ENCODE data around the gene SCGB1C1.

Gene SCGB1C1

DNA sequence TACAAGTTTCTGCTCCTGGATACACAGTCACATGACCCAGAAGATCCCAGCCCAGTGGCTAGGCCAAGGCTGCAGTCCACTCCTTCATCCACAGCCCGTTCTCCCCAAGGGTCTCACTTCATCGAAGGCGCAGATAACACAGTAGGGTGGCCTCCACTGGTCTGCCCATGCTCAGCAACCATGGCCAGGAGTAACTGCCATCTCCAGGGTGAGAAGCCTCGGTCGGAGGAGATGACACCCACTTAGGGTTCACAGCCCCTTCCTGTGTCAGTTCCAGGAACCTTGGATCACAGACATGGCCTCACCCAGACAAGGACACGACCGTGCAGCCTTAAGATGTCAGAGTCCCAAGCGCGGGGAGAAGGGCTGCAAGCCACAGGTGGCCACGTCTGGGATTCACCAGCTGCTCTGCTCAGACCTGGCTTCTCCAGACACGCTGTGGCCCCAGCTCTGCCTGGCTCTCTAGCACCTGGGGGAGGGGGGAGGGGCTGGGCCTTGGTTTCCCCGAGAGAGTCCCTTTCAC is 11.8 kb downstream of the SCGB1C1 start:
- in situ Hi-C loops (cut with MboI; ENCODE audit: low sequenced_read_pairs), result no loop called here

DNA sequence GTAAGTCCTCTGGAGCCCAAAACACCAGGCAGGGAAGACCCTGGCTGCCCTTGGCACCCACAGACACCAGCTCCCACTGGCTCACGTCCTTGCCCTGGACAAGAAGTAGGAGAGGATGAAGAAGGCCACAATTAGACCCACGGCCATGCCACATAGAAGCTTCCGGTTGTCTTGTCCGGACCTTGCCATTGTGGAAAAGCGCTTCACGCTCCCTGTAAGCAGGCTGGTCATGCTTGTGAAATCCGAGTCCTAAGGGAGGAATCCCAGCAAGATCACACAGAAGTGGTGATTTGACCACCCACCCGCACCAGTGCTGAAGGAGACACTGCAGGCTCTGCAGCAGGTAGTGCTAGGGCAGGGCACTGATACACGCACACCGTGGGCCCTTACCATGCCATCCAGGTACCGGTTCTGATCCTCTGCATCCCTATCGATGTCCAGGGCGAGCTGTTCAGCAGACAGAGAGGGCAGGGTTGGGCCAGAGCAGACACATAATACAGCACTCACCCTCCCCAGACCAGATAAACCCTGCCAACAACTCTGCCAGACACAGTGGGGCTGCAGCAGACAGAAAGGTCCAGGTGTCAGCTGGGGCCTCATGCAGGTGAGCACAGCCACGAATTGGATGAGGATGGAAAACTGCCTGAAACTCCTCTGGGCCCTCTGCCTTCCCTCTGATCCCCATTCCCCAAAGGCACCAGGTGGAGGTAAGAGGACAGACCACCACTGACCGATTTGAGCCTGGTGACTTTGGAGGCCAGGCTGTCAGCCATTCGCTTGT is 12.5 kb downstream of the SCGB1C1 start:
- in situ Hi-C loops (cut with MboI; ENCODE audit: low sequenced_read_pairs), result no loop called here

DNA sequence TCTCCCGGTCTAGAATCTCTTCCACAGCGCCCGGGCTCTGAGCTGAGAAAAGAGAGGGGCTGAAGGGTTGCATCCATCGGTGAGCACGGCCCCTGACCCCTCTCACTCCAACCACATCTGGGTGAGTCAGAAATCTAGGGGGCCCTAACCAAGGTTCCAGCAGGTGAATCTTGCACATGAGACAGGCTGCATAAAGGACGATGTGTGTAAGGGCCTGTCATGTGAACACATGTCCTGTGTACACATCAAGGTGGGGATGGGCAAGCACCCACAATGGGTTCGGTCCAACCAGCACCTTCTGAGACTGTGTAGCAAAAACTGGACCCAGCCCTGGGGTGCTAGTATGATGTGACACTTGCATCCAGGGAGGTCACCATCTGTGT is 13.1 kb downstream of the SCGB1C1 start:
- in situ Hi-C loops (cut with MboI; ENCODE audit: low sequenced_read_pairs), result no loop called here

DNA sequence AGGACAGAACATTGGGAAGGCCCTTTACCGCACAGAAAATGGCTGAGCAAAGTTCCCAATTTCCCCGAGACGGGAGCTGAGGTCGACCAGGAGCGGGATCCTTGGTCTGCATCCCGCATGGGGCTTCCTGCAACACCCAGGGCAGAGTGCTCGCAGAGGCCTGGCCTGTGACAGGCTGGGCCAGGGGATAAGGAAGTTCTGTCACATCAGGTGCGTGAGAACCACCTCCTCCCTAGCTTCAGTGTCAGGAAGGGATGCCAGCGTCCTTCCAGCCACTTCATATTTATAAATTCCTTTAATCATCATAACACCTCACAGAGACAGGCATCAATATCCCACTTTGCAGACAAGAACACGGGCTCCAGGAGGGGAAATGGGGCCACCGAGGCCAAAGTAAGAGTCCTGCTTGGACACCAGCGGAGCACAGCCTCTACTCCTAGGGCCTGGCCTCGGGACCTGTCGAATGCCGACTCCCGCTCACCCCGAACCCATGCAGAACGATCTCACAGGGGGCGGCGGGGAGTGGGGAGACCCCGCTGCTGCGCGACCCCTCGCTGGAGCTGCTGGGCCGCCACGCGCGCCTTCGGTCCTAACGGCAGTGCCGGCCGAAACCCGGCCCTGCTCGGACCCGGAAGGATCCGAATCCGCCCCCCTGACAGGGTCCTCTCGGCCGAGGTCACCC is 13.8 kb downstream of the SCGB1C1 start:
- in situ Hi-C loops (cut with MboI; ENCODE audit: low sequenced_read_pairs), result no loop called here

DNA sequence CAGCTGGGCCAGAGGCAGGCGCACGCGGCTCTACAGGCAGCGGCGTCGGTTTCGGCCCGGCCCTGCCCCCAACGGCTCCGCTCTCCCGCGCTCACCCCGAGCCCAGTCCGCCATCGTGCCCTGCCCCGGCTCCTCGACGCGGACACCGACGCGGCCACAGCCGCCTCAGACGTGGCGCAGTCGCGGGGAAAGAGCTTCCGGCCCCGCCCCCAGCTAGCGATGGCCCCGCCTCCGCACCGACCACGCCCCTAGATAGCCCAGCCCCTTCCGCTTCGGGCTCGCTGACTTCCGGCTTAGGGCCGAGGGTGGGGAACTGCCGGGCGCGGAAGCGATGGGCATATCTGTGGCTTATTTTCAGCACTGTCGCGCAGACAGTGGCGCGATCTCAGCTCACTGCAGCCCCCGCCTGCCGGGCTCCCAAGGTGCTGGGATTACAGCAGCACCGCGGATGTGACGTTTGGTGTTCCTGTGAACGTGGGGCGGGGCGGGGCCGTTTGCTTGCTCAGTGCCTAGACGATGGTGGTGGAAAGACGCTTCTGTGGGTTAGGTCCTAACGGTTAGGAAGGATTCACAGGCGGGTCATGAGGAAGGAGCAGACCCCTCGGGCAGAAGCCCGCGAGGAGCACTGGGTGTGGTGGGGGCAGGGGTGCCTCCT is 14.5 kb downstream of the SCGB1C1 start, which contains the start of the genes BET1L and RIC8A:
BET1L (minus strand) TSS at position 192 of the 655 bp plus-strand sequence; CDS start at position 114, 78 bp downstream.
RIC8A (plus strand) TSS at position 501 of the 655 bp plus-strand sequence. CDS start 1,147 bp downstream, outside the sequence.
- in situ Hi-C loops (cut with MboI; ENCODE audit: low sequenced_read_pairs), result no loop called here

DNA sequence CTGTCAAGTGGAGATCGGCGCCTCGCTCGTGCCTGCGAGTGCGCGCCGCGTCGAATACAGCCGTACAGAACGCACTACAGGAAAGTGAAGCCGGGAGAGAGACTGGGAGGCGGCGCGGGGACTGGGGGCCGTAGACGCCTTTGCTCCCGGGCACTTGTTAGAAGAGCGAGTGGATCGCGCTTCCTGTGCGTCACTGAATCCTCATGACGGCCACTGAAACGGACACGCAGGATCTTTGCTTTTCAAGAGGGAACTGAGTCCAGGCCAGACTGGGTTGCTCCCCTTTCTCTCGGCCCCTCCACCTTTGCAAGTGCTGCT is 14.9 kb downstream of the SCGB1C1 start:
- in situ Hi-C loops (cut with MboI; ENCODE audit: low sequenced_read_pairs), result no loop called here

DNA sequence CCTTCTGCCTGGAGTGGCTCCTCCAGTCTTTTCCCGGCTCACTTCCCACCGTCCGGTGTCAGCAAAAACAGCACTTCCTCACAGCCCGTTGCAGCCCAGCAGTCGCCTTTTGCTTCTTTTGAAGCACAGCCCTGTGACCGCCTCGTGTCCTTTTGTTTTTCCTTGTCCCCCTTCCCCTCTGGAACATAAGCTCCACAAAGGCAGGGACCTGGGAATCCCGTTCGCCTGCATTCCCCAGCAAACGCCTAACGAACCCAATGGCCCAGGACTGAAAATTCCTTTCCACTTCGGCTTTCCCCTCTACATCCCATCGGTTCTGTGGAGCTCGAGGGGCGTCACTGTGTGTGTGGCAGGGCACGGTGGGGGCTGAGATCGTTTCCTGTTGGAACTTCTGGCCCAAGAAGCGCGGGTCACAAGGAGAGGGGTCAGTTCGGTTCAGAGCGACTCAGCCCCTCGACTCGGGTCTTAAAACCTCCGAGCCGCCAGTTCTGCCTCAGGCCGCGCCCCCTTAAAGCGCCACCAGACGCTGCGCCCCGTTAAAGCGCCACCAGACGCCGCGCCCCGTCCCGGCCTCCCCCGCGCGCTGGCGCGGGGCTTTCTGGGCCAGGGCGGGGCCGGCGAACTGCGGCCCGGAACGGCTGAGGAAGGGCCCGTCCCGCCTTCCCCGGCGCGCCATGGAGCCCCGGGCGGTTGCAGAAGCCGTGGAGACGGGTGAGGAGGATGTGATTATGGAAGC is 15.5 kb downstream of the SCGB1C1 start:
- in situ Hi-C loops (cut with MboI; ENCODE audit: low sequenced_read_pairs), result no loop called here

DNA sequence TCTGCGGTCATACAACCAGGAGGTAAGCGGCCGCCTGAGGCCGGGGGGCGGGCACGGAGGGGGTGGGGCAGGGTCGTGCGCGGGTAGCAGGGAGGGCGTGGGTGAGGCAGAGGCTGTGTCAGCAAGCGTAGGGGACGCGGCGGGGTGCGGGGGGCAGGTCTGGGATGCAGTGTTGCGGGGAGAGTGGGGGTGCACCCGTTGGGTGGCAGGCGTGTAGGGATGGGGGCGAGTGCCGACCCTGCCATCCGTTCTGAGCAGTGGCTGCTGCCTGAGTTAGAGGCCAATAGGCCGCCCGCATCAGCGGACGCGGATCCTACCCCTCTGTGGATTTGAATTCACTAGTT is 16.0 kb downstream of the SCGB1C1 start:
- in situ Hi-C loops (cut with MboI; ENCODE audit: low sequenced_read_pairs), result no loop called here

DNA sequence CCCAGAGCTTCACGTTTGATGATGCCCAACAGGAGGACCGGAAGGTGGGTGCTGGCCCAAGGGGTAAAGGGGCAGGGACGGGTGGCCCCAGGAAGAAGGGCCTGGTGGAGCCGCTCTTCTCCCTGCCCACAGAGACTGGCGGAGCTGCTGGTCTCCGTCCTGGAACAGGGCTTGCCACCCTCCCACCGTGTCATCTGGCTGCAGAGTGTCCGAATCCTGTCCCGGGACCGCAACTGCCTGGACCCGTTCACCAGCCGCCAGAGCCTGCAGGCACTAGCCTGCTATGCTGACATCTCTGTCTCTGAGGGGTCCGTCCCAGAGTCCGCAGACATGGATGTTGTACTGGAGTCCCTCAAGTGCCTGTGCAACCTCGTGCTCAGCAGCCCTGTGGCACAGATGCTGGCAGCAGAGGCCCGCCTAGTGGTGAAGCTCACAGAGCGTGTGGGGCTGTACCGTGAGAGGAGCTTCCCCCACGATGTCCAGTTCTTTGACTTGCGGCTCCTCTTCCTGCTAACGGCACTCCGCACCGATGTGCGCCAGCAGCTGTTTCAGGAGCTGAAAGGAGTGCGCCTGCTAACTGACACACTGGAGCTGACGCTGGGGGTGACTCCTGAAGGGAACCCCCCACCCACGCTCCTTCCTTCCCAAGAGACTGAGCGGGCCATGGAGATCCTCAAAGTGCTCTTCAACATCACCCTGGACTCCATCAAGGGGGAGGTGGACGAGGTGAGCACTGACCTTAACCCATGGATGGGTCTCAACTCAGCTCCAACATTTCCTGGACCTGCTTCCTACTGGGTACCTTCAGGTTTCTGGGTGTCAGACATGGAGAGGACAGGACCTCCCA is 16.6 kb downstream of the SCGB1C1 start:
- in situ Hi-C loops (cut with MboI; ENCODE audit: low sequenced_read_pairs), result no loop called here

DNA sequence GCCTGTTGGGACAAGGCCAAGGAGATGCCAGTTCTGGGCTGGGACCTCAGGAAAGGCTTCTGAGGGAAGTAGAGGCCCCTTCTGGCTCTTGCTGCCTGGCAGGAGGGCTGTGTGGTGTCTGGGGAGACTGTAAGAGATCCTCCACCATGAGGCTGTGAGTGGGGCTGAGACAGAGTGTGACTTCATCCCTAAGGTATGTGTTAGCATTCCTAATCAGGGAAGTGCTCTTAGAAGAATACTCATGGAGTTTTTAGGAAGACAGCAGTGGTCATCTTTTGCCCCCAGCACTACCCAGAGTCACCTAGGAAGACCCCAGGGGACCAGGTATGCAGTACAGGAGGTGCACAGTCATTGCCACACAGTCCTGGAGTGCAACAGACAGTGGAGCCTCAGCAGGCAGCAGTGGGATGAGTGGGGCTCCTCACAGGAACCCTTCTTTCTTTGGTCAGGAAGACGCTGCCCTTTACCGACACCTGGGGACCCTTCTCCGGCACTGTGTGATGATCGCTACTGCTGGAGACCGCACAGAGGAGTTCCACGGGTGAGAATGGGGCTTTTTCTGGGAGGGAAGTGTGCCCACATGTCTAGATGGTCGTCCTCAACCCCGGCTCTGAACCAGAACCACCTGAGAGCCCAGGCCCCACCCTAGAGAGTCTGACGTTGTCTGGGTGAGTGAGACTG is 17.4 kb downstream of the SCGB1C1 start:
- in situ Hi-C loops (cut with MboI; ENCODE audit: low sequenced_read_pairs), result no loop called here

DNA sequence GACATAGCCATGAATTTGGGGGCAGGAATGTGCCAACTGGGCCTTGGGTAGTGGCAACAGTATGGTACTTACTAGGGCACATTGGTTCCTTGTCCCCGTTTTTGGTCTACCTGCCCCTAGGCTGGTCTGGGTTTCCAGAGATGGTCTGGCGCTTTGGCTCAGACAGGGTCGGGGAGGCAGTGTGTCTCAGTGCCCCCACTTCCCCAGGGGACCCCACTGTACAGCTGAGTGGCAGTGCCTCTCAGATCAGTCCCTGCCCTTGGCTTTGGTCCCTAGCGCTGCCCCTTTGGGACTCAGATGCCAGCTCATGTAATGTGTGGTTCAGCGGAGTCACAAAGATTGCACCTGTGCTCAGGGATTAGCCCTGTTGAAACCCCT is 17.9 kb downstream of the SCGB1C1 start:
- in situ Hi-C loops (cut with MboI; ENCODE audit: low sequenced_read_pairs), result no loop called here

DNA sequence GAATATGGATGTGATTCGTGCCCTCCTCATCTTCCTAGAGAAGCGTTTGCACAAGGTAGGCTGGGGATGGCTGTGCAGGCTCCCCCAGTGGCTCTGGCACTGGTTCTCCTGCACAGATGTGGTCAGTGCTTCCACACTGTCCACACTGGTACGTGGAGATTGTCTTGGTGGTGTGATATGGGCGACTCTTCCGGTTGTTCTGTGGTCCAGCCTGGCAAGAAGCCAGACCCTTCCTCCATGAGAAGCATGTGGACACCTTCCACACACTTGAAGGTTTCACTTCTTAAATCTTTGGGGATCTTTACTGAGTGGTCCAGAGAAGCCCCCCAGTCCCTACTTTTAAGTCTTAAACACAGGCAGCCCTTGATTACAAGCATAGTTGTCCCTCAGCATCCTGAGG is 18.4 kb downstream of the SCGB1C1 start:
- in situ Hi-C loops (cut with MboI; ENCODE audit: low sequenced_read_pairs), result no loop called here

DNA sequence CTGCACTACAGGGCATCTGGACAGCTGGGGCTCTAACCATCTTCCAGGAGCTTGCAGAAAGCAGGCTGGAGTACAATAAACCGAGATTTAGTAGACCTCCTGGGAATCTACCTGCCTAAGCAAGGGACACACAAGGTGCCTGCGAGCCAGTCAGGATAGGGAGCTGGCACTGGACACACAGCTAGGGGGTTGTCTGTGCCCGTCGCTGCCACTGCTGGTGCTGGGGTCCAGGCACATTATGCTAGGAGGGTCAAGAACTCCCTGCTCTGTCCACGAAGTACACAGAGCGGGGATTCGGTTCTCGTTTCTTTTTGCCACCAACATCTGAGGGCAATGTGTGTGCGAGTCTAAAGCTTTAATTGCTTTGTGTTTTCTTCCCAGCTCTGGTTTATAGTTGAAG is 18.9 kb downstream of the SCGB1C1 start:
- in situ Hi-C loops (cut with MboI; ENCODE audit: low sequenced_read_pairs), result no loop called here

DNA sequence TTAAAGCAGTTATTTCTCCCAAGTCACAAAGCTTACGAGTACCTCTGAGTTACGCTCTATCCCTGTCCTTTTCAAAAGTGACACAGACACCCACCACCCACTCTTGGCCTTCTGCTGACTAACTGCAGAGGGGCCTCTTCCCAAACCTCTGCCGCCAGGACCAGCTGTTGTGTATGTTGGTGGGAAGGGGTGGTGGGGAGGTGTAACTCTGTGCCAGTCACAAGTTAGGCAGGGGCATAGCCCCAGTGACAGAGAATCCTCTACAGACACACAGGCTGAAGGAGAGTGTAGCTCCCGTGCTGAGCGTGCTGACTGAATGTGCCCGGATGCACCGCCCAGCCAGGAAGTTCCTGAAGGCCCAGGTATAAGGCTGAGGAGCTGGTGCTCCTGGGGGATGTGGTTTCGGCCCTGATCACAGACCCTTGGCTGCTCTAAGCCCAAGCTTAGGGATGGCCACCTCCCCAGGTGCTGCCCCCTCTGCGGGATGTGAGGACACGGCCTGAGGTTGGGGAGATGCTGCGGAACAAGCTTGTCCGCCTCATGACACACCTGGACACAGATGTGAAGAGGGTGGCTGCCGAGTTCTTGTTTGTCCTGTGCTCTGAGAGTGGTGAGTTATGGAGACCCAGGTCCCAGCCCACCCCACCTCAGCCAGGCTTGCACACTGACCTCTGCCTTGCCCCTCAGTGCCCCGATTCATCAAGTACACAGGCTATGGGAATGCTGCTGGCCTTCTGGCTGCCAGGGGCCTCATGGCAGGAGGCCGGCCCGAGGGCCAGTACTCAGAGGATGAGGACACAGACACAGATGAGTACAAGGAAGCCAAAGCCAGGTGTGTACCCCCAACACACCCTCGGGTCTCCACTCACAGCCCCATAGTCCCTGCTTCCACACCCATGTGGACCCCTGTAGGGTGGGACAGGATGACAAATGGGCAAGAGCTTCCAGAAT is 19.5 kb downstream of the SCGB1C1 start:
- in situ Hi-C loops (cut with MboI; ENCODE audit: low sequenced_read_pairs), result no loop called here

DNA sequence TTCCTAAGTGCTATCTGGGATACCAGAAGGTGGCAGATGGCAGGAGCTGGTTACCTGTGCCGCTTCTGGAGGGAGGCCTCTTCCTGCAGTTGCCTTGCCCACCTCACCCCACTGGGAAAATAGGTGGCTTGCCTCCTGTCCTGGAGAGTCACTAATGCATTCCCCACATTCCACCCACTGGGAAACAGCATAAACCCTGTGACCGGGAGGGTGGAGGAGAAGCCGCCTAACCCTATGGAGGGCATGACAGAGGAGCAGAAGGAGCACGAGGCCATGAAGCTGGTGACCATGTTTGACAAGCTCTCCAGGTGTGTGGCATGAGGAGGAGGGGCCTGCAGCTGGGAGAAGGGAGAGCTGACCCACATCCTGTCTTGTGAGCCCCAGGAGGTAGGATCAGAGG is 20.2 kb downstream of the SCGB1C1 start:
- in situ Hi-C loops (cut with MboI; ENCODE audit: low sequenced_read_pairs), result no loop called here

DNA sequence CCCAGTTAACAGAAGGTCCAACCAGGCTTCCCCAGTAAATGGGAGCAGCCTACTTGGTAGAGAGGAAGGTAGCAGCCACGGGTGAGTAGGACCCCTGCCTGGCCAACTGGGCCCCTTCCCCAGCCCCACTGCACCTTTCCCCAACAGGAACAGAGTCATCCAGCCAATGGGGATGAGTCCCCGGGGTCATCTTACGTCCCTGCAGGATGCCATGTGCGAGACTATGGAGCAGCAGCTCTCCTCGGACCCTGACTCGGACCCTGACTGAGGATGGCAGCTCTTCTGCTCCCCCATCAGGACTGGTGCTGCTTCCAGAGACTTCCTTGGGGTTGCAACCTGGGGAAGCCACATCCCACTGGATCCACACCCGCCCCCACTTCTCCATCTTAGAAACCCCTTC is 21.2 kb downstream of the SCGB1C1 start:
- in situ Hi-C loops (cut with MboI; ENCODE audit: low sequenced_read_pairs), result no loop called here

DNA sequence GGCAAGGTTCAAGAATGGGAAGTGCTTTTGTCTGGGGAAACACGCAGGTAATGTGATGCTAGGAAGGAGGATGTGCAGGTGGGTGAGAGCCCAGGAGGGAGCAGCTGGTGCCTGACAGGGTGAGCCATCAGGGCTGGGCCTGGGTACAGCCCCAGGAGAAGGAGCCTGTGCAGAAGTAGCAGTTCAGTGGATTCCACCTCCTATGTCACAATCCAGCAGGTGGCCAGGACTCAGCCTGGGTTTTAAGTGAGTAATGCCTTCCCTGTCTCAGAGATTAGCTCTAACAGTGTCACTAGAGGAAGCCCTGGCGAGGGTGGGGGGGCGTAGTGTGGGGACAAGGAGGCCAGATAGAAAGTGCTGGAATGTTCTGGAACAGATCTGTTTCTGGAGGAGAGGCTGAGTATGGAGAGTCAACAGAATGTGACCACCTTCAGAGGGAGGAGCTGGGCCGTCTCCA is 22.7 kb downstream of the SCGB1C1 start:
- in situ Hi-C loops (cut with MboI; ENCODE audit: low sequenced_read_pairs), result no loop called here

Measured in HL-60/S4 treated with phorbol 12-myristate 13-acetate at 8.2 ng/mL for 4 days and 3 days (cell line).